Measurements from ENCODE around the gene KIFBP.
A peak's percentile ranks its signal among the peaks of the same experiment; 100 is the strongest.
"Not testable (repeated sequence)": the region's sequence is repeated elsewhere in the genome, so short reads cannot be mapped to it uniquely, and the experiment has no call there.

KIFBP gene

GRCh38 chr10:69004821-69005220 is 16.2 kb downstream of the KIFBP start:
- no peak for DNase-seq

GRCh38 chr10:69005704-69006485 is 17.3 kb downstream of the KIFBP start:
- no peak for DNase-seq

- no peak for DNase-seq
These were observed 18.7 kb downstream of the KIFBP start for GRCh38 chr10:69007260-69007659.

GRCh38 chr10:69009360-69009759 is 20.8 kb downstream of the KIFBP start:
- DNase-seq = no peak

GRCh38 chr10:69010151-69010640 is 21.6 kb downstream of the KIFBP start:
- no peak for DNase-seq

- not testable (repeated sequence) for DNase-seq
These were observed 24.2 kb downstream of the KIFBP start for GRCh38 chr10:69012778-69013177.

GRCh38 chr10:69014171-69014570 is 25.6 kb downstream of the KIFBP start:
- DNase-seq = no peak

GRCh38 chr10:69018613-69019012 is 30.0 kb downstream of the KIFBP start:
- DNase-seq = no peak

GRCh38 chr10:69022611-69023010 is 34.0 kb downstream of the KIFBP start:
- DNase-seq = no peak

- no peak for DNase-seq
These were observed 36.8 kb downstream of the KIFBP start for GRCh38 chr10:69025370-69025896.

- no peak for DNase-seq
These were observed 44.7 kb downstream of the KIFBP start for GRCh38 chr10:69033256-69033655.

- DNase-seq = no peak
These were observed 48.9 kb downstream of the KIFBP start for GRCh38 chr10:69037489-69037888.

- not testable (repeated sequence) for DNase-seq
These were observed 52.3 kb downstream of the KIFBP start for GRCh38 chr10:69040904-69041303.

- DNase-seq = no peak
These were observed 53.8 kb downstream of the KIFBP start for GRCh38 chr10:69042417-69042816.

- no peak for DNase-seq
These were observed 54.2 kb downstream of the KIFBP start for GRCh38 chr10:69042838-69043237.

- DNase-seq = peak; percentile 36 to 51
These were observed 55.4 kb downstream of the KIFBP start for GRCh38 chr10:69043931-69044531.

- no peak for DNase-seq
These were observed 55.9 kb downstream of the KIFBP start for GRCh38 chr10:69044546-69044945.

- DNase-seq = peak in 1 of 2 experiments; percentile 43
These were observed 57.1 kb downstream of the KIFBP start for GRCh38 chr10:69045441-69046300.

- DNase-seq = peak in 1 of 2 experiments; percentile 24
These were observed 58.7 kb downstream of the KIFBP start for GRCh38 chr10:69047111-69047832.

GRCh38 chr10:69048103-69048502 is 59.5 kb downstream of the KIFBP start:
- peak; percentile 66 to 73 for DNase-seq

- no peak for DNase-seq
These were observed 61.0 kb downstream of the KIFBP start for GRCh38 chr10:69049566-69049961.

- DNase-seq = peak in 1 of 2 experiments; percentile 39
These were observed 62.7 kb downstream of the KIFBP start for GRCh38 chr10:69051303-69051702.
